Subcutaneous adipose tissue (tissue), 4 donors: ENCODE measurements around the gene ZNF544. TPM values are rescaled to one million over a fixed set of nuclear protein-coding genes. Genes with fewer than 3 reads are reported as not detected.

Source experiments
- total RNA-seq, 4 donors: library from RNA; depleted of rRNA; stranded (reverse); fragments of >200 nt; gene quantifications; one replicate each; pipeline ENCODE4 v1.1.0, GENCODE V29; 2016
- TF ChIP-seq, protein P1 (sequence below): fragments of 450-650 bp; IDR thresholded peaks from one replicate; pipeline ENCODE4 v1.5.1; 2016; ENCODE audit warnings: low read depth, mild to moderate bottlenecking, control low read depth, antibody characterized with exemption, moderate library complexity

The ZNF544 gene
- total RNA-seq: 10 to 100 TPM in 3 of 4 donors, 1 to 10 TPM in 1; 8.7 to 19.6 (median 13.9) TPM

DNA sequence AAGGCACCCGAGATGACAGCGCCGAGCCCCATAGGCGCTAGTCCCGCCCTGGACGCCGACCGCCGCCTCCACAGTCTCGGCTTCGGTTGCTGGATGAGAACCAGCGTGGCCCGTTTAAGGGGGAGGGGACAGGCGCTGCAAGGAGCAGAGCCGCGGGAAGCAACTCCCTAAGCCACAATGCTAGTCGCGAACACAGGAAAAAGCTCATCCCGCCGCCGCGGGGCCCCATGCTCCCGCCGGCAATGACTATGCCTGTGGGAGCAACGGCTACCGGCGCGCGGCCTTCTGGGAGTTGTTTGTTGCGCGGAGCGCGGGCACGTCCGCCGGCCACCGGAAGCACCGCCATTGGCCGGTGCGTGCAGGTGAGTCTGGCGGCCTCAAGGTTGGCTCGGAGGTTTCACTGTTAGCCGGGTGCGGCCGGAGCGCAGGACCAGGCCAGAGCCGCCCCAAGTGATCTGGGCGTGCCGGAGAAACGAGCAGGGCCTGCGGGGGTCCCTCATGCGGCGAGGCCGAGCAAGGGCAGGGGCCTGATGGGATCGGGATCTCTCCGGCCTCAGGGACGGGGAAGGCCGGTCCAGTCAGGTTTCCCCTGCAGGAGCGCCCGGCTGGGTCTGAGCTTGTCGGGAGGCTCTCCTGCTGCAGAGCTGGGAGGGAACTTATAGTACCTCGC lies at the start of gene ZNF544:
ZNF544 (plus strand) TSS at position 330 of the 670 bp plus-strand sequence. CDS start 15,110 bp downstream, outside the sequence.
- TF ChIP-seq, protein P1, sequence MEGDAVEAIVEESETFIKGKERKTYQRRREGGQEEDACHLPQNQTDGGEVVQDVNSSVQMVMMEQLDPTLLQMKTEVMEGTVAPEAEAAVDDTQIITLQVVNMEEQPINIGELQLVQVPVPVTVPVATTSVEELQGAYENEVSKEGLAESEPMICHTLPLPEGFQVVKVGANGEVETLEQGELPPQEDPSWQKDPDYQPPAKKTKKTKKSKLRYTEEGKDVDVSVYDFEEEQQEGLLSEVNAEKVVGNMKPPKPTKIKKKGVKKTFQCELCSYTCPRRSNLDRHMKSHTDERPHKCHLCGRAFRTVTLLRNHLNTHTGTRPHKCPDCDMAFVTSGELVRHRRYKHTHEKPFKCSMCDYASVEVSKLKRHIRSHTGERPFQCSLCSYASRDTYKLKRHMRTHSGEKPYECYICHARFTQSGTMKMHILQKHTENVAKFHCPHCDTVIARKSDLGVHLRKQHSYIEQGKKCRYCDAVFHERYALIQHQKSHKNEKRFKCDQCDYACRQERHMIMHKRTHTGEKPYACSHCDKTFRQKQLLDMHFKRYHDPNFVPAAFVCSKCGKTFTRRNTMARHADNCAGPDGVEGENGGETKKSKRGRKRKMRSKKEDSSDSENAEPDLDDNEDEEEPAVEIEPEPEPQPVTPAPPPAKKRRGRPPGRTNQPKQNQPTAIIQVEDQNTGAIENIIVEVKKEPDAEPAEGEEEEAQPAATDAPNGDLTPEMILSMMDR: no peak

DNA sequence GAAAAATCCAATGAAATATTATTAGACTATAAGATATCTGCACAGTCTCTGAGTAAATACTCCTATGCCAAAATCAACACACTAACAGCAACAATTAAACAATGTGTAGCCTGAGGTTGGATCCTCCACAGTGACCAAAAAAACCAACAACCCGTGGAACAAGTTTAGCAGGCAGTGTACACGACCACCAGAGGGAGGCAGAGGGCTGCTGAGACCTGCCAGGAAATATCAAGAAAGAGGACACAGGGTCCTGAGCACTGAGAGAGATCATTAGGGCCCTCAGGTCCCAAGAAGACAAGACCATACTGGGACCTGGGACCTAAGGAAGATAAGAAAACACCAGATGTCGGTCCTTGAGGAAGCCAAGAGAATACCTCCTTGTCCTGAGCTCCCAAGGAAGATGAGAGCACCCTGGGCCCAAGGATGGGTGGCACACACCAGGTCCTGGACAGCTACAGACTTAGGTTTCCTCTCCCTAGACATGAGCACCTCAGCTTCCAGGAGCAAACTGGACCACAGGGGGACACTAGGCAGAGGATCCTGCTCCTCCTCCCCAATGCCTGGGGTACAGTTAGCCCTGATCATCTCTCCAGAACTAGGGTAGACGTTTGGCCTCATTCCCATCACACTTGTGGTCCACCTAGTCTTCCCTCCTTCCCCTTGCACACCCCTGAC lies 46.7 kb upstream of the ZNF544 start:
- TF ChIP-seq, protein P1: no peak

DNA sequence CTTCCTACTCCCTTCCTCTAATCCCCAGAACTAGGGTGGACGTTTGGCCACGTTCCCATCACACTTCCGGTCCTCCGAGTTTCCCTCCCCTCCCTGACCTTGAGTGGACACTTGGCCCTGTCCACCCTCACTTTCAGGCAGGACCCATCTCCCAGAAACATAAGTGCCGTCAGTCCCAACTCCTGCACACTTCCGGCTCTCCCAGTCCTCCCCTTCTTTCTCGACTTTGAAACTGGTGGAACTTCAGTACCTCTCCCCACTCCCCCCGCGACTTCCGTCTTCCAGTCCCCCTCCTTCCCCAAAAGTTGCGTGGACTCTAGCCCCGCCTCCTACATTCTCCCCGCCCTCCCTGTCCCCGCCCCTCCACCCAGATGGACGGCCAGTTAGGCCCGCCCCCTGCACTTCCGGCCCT lies 46.1 kb upstream of the ZNF544 start:
- TF ChIP-seq, protein P1: no peak

DNA sequence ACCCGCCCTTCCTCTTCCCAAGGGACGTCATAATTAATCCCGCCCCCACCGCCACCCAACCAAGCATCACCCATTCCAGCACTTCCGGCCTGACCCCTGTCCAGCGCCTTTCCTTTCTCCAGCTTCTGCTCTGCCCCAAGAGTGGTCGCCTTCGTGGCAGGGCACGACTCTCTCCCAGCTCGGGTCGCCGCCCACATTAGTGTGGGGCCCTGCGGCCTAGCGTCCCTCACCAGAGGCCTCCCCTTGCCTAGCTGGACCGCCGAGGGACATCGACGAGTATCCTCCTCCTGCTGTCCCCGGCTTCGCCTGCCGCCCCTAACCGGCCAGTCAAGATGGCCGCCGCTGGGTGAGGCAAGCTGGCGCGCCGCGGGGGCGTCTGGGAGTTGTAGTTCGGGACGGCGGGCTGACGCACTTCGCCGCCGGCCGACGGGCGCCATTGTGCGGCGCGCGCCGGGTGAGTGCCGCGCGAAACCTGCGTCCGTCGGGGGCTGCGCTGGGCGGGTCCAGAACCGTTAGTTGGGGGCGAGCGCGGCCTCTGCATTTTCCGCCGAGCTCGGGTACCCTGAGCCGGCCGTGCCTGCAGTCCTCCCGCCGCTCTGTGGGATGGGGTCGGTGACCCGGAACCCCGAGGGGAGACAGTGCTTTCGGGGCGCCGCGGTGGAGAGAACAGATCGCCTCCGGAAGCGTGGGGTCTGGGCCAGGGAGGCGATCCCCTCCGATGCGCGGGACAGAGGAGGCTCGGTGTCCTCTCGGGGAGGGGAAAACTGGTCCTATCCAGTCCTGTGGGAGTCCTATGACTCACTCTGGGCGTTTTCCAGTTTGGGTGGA lies 45.5 kb upstream of the ZNF544 start, which contains the start of gene ZNF274:
ZNF274 (plus strand) TSS at position 73 of the 828 bp plus-strand sequence. CDS start 905 bp downstream, outside the sequence.
- TF ChIP-seq, protein P1: no peak

DNA sequence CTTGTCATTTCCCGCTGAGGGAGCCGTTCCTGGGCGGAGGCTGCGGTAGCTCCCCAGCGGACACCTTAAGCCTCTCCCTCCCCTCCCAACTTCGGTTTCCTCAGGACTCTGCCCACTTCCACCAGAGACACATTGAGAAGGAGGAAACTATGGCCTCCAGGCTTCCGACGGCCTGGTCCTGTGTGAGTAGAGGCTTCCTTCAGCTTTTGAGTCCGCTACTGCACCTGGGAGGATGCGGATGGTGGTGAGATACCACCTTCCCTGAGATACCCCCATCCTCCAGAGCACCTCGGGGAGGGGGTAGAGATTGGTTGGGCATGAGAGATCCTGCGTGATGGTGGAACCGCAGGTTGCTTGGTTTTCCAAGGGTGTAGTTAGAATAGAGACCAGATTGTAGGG lies 44.9 kb upstream of the ZNF544 start:
- TF ChIP-seq, protein P1: no peak

DNA sequence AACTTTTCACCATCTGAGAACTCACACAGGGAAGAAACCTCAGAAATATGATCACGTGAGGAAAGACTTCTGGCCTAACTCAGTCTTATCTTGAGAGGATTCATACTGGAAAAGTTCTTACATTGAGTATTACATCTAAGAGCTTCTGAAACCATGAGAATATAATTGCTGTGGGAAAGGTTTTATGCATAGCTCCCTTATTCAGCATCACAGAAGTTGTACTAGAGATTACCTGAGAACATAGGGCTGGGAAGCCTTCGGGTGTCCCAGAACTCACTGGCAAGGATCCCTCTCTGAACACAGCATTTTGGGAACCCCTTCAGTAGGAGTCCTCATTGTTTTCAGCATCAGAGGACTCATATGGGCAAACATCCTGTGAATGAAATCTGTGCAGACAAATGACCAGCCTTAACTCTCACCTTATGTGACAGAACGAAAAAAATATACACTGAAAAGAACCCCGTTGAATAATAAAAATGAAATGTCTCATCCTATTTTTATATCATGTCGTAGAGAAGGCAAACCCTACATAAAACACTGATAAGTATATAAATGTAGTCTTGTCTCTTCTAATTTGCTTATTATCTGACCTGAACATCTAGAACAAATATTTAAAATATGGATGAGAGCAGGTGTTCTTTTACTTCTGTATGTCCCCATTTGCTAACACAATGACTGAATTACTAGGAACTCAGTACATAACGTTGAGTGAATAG lies 31.7 kb upstream of the ZNF544 start:
- TF ChIP-seq, protein P1: no peak
